Jurkat, Clone E6-1 (cell line): ENCODE data around the gene HSD3B7.
"Not testable (repeated sequence)": the region's sequence is repeated elsewhere in the genome, so short reads cannot be mapped to it uniquely, and the experiment has no call there.

Experiments used
- DNase-seq: peaks from one replicate; pipeline ENCODE4 v3.0.0-alpha.2; 2011; ENCODE audit warnings: low read depth, low spot score
- H3K4me3 ChIP-seq: 2 replicates; pipeline ENCODE4 v1.5.1; 2011; ENCODE audit warnings: mild to moderate bottlenecking, low read length, control low read depth, moderate library complexity

Gene HSD3B7

DNA sequence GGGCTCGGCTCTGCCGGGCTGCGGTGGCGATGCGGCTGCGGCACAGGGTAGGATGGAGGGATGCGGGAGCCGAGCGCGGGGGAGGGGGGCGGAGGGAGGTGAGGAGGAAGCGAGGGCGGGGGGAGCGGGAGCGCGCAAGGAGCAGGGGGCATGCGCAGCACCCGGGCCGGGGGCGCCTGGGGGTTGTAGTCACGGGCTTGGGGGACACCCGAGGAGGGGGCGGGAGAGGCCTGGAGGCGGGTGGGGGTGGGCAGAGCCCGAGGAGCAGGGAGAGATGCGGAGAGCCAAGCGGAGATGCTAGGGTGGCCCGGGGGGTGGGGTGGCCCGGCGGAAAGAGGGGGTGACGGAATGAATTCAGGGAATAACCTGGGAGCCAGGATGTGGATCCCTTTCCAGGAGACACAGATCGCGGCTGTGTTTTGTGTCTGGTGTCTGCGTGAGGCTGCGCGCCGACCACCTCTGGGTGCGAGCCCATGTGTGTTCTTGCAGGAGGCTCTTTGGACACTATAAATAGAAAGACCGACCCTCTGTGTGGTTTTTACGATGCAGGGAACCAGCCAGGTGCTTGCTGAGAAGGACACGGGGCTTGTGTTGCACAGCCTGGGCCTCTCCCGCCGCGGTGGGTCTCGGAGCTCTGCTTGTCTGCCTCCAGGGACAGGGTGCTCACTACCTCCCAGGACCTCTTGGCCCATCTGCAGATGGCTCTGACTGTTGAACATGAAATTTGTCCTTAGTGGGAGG, 25.7 kb downstream of the HSD3B7 start, which contains the start of gene STX1B:
TSS of gene STX1B (minus strand) at position 54 of the 741 bp plus-strand sequence. CDS start 242 bp downstream, outside the sequence.
- DNase-seq, result no peak
- H3K4me3 ChIP-seq, result peak within 1 kb of the TSS; percentile 22; the same call in 1 of the 2 replicates

- H3K4me3 ChIP-seq, DNase-seq: not testable (repeated sequence)
Measured at GRCh38 chr16:31011815-31012214, 26.8 kb downstream of the HSD3B7 start.

DNA sequence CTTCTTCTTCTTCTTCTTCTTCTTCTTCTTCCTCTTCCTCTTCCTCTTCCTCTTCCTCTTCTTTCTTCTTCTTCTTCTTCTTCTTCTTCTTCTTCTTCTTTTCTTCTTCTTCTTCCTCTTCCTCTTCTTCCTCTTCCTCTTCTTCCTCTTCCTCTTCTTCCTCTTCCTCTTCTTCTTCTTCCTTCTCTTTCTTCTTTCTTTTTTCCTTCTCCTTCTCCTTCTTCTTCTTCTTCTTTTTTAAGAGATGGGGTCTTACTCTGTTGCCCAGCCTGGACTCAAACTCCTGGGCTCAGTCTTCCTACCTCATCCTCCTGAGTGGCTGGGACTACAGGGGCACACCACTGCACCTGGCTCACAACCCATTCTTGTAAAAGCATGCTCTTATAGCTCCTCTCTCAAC, 28.3 kb downstream of the HSD3B7 start:
- DNase-seq, H3K4me3 ChIP-seq: not testable (repeated sequence)

DNA sequence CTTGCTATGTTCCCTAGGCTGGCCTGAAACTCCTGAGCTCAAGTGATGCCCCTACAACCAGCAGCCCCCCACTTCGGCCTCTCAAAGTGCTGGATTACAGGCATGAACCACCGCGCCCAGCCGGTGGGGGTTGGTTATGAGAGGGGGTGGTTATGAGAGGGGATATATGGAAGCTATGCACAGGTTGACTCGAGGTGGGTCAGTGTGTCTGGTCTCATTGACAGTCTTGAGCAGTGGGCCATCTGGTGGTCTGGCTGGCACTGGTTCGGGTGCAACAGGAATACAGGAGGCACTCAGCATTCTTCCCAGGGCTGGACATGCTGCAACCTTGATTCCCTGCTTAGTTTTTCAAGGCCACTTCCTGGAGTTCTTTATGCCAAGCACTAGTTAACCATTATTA, 31.0 kb downstream of the HSD3B7 start:
- DNase-seq, result no peak
- no peak overlapping the region for H3K4me3 ChIP-seq

DNA sequence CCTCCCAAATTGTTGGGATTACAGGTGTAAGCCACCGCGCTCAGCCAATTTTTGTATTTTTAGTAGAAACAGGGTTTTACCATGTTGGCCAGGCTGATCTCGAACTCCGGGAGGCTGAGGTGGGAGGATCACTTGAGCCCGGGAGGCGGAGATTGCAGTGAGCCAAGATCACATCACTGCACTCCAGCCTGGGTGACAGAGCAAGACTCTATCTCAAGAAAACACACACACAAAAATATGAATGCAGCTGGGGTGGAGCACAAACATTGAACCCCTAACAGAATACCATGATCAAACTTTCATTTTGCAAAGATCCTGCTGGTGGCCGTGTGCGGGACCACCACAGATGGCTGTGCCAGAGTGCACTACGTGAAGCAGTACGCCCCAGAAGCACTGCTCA, 32.7 kb downstream of the HSD3B7 start:
- DNase-seq, H3K4me3 ChIP-seq: not testable (repeated sequence)

GRCh38 chr16:31020536-31020935, 35.5 kb downstream of the HSD3B7 start:
- no peak overlapping the region for H3K4me3 ChIP-seq
- DNase-seq, result no peak

DNA sequence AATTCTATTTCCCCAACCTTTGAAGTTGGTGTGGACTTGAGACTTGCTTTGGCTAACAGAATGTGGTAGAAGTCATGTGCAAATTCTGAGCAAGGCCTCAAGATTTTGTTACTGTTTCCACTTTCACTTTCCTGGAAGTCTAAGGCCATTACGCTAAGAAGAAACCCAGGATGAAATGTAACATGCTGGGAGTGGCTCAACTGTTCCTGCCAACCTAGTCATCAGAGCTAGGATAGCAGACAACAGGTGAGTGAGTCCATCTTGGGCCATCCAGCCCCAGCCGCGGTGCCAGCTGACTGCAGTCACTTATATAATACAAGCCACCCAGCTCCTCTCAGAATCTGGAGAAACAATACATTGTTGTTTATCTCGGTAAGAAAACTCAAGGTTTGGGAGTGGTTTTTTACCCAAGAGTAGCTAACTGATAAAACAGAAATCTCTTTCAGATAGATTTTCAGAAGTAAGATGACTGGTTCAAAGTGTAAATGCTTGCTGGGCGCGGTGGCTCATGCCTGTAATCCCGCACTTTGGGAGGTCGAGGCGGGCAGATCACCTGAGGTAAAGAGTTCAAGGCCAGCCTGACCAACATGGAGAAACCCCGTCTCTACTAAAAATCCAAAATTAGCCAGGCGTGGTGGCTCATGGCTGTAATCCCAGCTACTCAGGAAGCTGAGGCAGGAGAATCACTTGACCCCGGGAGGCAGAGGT, 37.7 kb downstream of the HSD3B7 start:
- DNase-seq, result no peak
- no peak overlapping the region for H3K4me3 ChIP-seq

- H3K4me3 ChIP-seq, result no peak overlapping the region
- no peak for DNase-seq
Measured at GRCh38 chr16:31023252-31023602, 38.2 kb downstream of the HSD3B7 start.

GRCh38 chr16:31023627-31024226, 38.7 kb downstream of the HSD3B7 start:
- H3K4me3 ChIP-seq, result no peak overlapping the region
- DNase-seq, result no peak

GRCh38 chr16:31025339-31025738, 40.3 kb downstream of the HSD3B7 start:
- no peak for DNase-seq
- H3K4me3 ChIP-seq, result no peak overlapping the region

- H3K4me3 ChIP-seq, result no peak overlapping the region
- DNase-seq, result no peak
Measured at GRCh38 chr16:31029272-31029671, 44.3 kb downstream of the HSD3B7 start.

- no peak overlapping the region for H3K4me3 ChIP-seq
- DNase-seq, result no peak
Measured at GRCh38 chr16:31031276-31031675, 46.3 kb downstream of the HSD3B7 start.

DNA sequence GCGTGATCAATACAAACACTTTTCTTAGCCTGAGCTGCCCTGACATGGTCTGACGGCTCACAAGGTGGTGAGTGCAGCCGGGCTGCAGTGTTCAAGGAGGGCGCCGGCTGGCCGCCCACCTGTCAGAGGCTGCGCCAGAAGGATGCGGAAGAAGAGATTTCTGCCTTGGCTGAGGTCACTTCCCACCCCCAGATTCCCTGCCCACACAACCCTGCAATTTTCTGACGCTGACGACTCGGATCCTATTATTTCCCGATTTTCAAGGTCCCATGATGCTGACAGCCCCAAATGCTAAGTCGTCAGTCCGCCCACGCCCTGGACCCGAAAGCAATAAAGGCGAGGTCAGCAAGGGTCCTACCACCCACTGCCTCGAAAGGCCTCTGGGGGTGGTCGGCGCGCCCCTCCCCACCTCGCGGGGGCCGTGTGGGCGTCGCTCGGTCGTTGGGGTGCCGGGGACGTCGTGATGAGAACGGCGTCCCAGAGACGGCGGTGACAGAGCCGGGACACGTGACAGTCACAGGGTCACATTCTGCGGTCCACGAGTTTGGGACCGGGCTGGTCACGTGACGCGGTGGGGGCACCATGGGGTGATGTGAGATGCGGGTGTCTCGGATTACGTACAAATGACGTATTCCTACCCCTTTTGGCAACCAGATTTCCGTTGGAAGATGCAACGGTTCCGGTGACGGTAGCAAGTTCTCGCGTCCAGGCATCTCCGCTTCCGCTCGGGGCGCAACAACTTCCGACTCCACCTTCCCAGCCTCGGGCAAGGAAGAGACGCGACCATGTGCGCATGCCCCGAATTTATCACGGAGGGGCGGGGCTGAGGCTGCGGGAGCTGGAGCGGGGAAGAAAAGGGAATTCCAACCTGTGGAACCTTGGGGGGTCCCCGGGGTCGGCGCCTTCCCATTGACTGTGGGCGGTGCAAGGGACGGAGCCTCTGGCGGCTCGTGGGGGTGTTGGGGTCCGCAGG, 48.0 kb downstream of the HSD3B7 start, which contains the start of gene STX4:
TSS of gene STX4 (plus strand) at position 823 of the 973 bp plus-strand sequence. CDS start 248 bp downstream, outside the sequence.
- H3K4me3 ChIP-seq, result peak within 1 kb of the TSS; percentile 94
- DNase-seq, result peak; percentile 94

DNA sequence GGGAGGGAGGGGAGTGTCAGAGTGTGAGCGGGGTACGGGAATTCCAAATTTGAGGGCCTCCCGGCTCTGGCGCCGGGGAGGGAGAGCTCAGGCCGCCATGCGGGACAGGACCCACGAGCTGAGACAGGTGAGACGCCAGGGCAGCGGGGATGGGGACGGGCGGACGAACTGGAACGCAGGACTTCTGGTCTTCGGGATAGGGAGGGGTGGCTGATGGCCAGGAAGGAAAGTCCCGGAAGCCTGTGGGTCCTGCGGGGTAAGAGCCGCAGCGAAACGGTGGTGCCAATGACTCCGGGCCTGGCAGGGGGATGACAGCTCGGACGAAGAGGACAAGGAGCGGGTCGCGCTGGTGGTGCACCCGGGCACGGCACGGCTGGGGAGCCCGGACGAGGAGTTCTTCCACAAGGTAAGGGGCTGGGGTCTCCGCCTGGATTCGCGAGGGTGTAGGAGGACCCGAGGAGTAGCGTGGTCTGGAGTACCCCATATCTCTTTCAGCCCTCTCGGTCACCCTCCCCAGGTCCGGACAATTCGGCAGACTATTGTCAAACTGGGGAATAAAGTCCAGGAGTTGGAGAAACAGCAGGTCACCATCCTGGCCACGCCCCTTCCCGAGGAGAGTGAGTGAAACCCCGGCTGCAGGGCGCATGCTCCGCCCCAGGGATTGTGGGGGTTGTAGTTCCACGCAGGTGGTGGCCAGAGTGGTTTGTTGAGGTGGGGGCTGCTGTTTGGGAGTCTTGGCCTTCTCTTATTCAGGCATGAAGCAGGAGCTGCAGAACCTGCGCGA, 48.9 kb downstream of the HSD3B7 start:
- peak overlapping the region; percentile 94 for H3K4me3 ChIP-seq
- peak; percentile 64 for DNase-seq

GRCh38 chr16:31036691-31037090, 51.7 kb downstream of the HSD3B7 start:
- no peak for DNase-seq
- H3K4me3 ChIP-seq, result no peak overlapping the region
